Skeletal muscle cell (primary cell): Measurements from ENCODE around the gene CECR2.

ENCODE experiments used
- DNase-seq: peaks from one replicate; pipeline ENCODE4 v3.0.0-alpha.2; 2010; ENCODE audit warnings: low read depth
- H3K4me3 ChIP-seq: 2 replicates; pipeline ENCODE4 v1.5.1; 2011; ENCODE audit warnings: low read depth, mild to moderate bottlenecking, control low read depth, low read length, moderate library complexity

The CECR2 gene

GRCh38 chr22:17369439-17370025 is at the start of gene CECR2:
TSS of gene CECR2 (plus strand) at chr22:17369460. CDS start at chr22:17369784, 324 bp downstream.
- DNase-seq = no peak
- H3K4me3 ChIP-seq = peak within 1 kb of the TSS; percentile 45

- DNase-seq = no peak
- no peak overlapping the region for H3K4me3 ChIP-seq
Measured at GRCh38 chr22:17319546-17319945, 49.7 kb upstream of the CECR2 start.

- no peak for DNase-seq
- H3K4me3 ChIP-seq = no peak overlapping the region
Measured at GRCh38 chr22:17322511-17322910, 46.7 kb upstream of the CECR2 start.

GRCh38 chr22:17331690-17332089 is 37.6 kb upstream of the CECR2 start:
- no peak overlapping the region for H3K4me3 ChIP-seq
- DNase-seq = no peak

GRCh38 chr22:17332109-17332800 is 37.0 kb upstream of the CECR2 start:
- H3K4me3 ChIP-seq = no peak overlapping the region
- DNase-seq = no peak

- H3K4me3 ChIP-seq = no peak overlapping the region
- no peak for DNase-seq
Measured at GRCh38 chr22:17334059-17334458, 35.2 kb upstream of the CECR2 start.

GRCh38 chr22:17334983-17335382 is 34.3 kb upstream of the CECR2 start:
- no peak for DNase-seq
- H3K4me3 ChIP-seq = no peak overlapping the region

- no peak overlapping the region for H3K4me3 ChIP-seq
- no peak for DNase-seq
Measured at GRCh38 chr22:17336061-17336460, 33.2 kb upstream of the CECR2 start.

GRCh38 chr22:17337639-17338038 is 31.6 kb upstream of the CECR2 start:
- DNase-seq = no peak
- no peak overlapping the region for H3K4me3 ChIP-seq

- no peak for DNase-seq
- no peak overlapping the region for H3K4me3 ChIP-seq
Measured at GRCh38 chr22:17339095-17339693, 30.1 kb upstream of the CECR2 start.

GRCh38 chr22:17342361-17342760 is 26.9 kb upstream of the CECR2 start:
- H3K4me3 ChIP-seq = no peak overlapping the region
- no peak for DNase-seq

GRCh38 chr22:17343766-17344165 is 25.5 kb upstream of the CECR2 start:
- H3K4me3 ChIP-seq = no peak overlapping the region
- no peak for DNase-seq

- H3K4me3 ChIP-seq = no peak overlapping the region
- DNase-seq = no peak
Measured at GRCh38 chr22:17346578-17346977, 22.7 kb upstream of the CECR2 start.

- no peak overlapping the region for H3K4me3 ChIP-seq
- no peak for DNase-seq
Measured at GRCh38 chr22:17347724-17348123, 21.5 kb upstream of the CECR2 start.

GRCh38 chr22:17348464-17349103 is 20.7 kb upstream of the CECR2 start:
- no peak overlapping the region for H3K4me3 ChIP-seq
- no peak for DNase-seq

- DNase-seq = no peak
- H3K4me3 ChIP-seq = no peak overlapping the region
Measured at GRCh38 chr22:17349172-17349571, 20.1 kb upstream of the CECR2 start.

- no peak overlapping the region for H3K4me3 ChIP-seq
Measured at GRCh38 chr22:17350292-17350691, 19.0 kb upstream of the CECR2 start.

GRCh38 chr22:17352798-17353197 is 16.5 kb upstream of the CECR2 start:
- H3K4me3 ChIP-seq = no peak overlapping the region
- no peak for DNase-seq

More at GRCh38 chr22:17350292-17350691, 19.0 kb upstream of the CECR2 start:
- DNase-seq = no peak

GRCh38 chr22:17357688-17358087 is 11.6 kb upstream of the CECR2 start:
- DNase-seq = no peak
- no peak overlapping the region for H3K4me3 ChIP-seq

- H3K4me3 ChIP-seq = no peak overlapping the region
Measured at GRCh38 chr22:17358415-17358814, 10.8 kb upstream of the CECR2 start.

More at GRCh38 chr22:17358415-17358814, 10.8 kb upstream of the CECR2 start:
- no peak for DNase-seq
